ENCODE results near the gene CA10.

- TF ChIP-seq CTCF (conservative IDR thresholded peaks at IDR 0.05) (no peak), EZH2 (IDR thresholded peaks at IDR 0.05; ENCODE audit: low read depth) (no peak)
These were observed 232.1 kb downstream of the CA10 start for GRCh38 chr17:51926448-51926847.

Measured in PC-9 (cell line).